GM18502 (cell line): ENCODE results near the gene RINL.
"Not testable (repeated sequence)": the region's sequence is repeated elsewhere in the genome, so short reads cannot be mapped to it uniquely, and the experiment has no call there.

Experiments
- ATAC-seq: cut with Tn5 transposase; IDR thresholded peaks from one replicate; pipeline ENCODE4 v1.9.1; 2021; ENCODE audit warnings: mild to moderate bottlenecking; ENCODE audit not compliant: unreplicated experiment, poor library complexity

RINL gene

GRCh38 chr19:38905620-38906019 is 27.5 kb upstream of the RINL start:
- ATAC-seq = no peak

GRCh38 chr19:38904581-38905539 is 26.8 kb upstream of the RINL start:
- ATAC-seq = no peak

- ATAC-seq = no peak
Observed at GRCh38 chr19:38901683-38902082, 23.6 kb upstream of the RINL start.

GRCh38 chr19:38900743-38901190 is 22.7 kb upstream of the RINL start:
- no peak for ATAC-seq

- ATAC-seq = no peak
Observed at GRCh38 chr19:38900202-38900629, 22.1 kb upstream of the RINL start.

GRCh38 chr19:38899447-38900201 is 21.5 kb upstream of the RINL start, which contains the start of the genes NFKBIB and SIRT2:
Gene NFKBIB, plus strand, starts transcription at chr19:38899969. Its CDS starts 64 bp downstream, at chr19:38900033.
Gene SIRT2, minus strand, starts transcription at chr19:38899618. Its CDS starts 97 bp downstream, at chr19:38899521.
- peak; percentile 88 for ATAC-seq

DNA sequence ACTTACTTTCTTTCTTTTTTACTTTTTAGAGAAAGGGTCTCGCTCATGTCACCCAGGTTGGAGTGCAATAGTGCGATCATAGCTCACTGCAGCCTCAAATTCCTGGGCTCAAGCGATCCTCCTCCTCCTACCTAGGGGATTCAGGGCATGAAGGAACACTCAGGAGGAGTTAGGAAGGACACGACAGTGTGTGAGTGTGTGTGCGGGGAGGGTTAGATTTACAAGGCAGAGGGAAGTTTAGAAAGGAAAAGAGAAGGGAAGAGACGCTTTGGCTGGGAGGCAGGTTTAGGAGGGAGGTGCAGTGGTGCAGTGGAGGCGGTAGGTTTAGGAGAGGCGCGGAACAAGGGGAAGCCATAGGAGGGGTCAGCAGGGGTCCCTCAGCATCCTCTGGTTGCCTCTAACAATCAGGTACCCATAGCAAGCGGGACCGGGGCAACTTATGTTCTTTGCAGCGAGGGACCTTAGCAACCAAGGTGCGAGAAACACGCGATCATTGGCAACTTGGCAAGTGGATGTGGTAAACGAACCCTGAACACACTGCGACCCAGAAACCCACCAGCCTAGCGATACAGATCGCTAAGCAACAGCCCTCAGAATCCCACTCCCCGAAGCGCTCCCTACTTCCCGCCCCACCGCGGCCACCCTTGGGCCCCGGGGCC is 20.8 kb upstream of the RINL start:
- ATAC-seq = no peak

- ATAC-seq = no peak
Observed at GRCh38 chr19:38894968-38895367, 16.9 kb upstream of the RINL start.

DNA sequence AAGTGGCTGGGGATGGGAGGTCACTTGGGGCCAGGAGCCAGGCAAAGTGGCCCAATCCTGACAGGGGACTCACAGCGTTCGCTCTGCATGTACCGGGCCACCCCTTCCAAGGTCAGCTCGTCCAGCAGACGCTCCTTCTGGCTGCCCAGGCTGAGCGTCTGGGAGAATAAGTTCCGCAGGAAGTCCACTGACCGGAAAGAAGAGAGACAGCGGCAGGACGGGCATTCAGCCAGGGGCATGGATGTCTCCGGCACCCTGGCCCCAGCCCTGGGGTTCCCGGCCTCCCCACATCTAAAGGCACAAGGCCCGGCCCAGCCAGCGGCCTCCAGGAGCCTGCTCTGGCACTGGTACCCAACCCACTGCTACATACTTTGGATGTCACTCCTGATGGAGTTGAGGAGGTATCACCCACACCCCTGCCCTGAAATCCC is 15.3 kb upstream of the RINL start:
- no peak for ATAC-seq

GRCh38 chr19:38892841-38893240 is 14.8 kb upstream of the RINL start:
- no peak for ATAC-seq

- no peak for ATAC-seq
Observed at GRCh38 chr19:38891771-38892170, 13.7 kb upstream of the RINL start.

GRCh38 chr19:38890686-38891085 is 12.6 kb upstream of the RINL start:
- ATAC-seq = no peak

DNA sequence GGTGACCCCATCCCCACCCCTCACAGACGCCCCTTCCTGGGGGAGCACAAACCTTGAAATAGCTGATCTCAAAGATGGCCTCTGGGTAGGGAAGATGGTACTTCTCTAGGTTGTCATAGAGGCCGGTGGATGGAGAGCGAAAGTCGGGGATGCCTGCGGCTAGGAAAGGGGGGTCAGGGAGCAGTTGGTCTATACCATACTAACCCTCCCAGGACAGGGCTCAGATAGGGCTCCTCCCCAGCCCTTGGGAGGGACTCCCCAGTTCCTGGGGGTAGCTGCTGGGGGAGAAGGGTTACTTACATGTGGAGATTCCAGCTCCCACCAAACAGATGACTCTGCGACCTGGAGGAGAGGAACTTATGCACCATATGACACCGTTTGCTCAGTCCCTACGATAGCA is 11.7 kb upstream of the RINL start:
- no peak for ATAC-seq

DNA sequence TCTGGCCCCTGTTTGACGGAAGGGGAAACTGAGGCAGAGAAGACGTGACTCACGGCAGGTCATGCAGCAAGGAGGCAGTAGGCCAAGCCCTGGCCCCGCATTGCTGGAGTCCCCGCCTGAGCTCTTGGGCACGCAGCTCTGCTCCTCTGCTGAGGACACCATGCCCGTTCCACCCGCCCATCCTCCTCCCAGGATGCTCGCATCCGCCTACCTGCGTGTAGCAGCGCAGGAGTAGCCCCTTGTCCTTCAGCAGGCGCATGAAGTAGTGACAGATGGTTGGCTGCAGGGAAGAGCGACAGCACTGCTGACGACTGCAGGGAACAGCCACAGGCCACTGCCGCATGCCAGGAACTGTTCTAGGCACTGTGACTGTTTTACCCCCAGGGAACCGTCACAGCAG is 10.8 kb upstream of the RINL start:
- ATAC-seq = no peak

GRCh38 chr19:38884691-38885090 is 6.6 kb upstream of the RINL start:
- not testable (repeated sequence) for ATAC-seq

- ATAC-seq = no peak
Observed at GRCh38 chr19:38883286-38883685, 5.2 kb upstream of the RINL start.

GRCh38 chr19:38880882-38881609 is 3.0 kb upstream of the RINL start:
- ATAC-seq = no peak

GRCh38 chr19:38880076-38880881 is 2.2 kb upstream of the RINL start:
- ATAC-seq = no peak

GRCh38 chr19:38879400-38879751 is 1.3 kb upstream of the RINL start:
- no peak for ATAC-seq
